ENCODE measurements around the gene LCE3D. TPM values are rescaled to one million over a fixed set of nuclear protein-coding genes. Genes with fewer than 3 reads are reported as not detected.

Gene LCE3D
- total and polyA plus RNA-seq, 10 of the 15 experiments (the other 5 are each of a cell fraction or from before 2014, with no cell fraction given), result 0.27 TPM; not detected in 9

GRCh38 chr1:152565535-152566215 is 14.6 kb downstream of the LCE3D start (continued):
- TF ChIP-seq BCL3 (IDR thresholded peaks at IDR 0.05; ENCODE audit: borderline replicate concordance, insufficient read depth, low read depth, low read length, poor library complexity, severe bottlenecking) (no peak), ZBTB4 (CRISPR knock-in tag; IDR thresholded peaks at IDR 0.05) (no peak), NFIC (IDR thresholded peaks at IDR 0.05; ENCODE audit: low read depth, low read length) (no peak), CBX3 (IDR thresholded peaks at IDR 0.05; ENCODE audit: borderline replicate concordance, low read depth) (no peak)

DNA sequence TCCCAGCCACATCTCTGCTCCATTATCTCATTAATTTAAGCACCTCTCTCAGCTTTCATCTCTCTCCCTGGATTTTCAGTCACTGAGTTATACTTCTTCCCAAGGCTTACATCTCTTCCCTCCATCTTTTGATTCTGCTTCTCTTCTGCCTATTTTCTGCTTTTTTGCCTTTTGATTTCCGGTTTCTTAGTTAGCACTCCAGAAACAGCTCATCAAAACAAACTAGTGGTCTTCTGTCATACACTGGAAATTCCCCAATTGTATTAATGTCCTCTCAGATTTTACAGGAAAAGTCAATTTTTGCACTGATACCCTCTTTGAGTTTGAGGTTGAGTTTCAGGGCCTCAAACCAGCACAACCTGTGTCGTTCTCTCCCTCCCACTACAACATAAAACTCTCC is 15.2 kb downstream of the LCE3D start:
- no peaks in the 10 kb centered on the region for H4K20me1 ChIP-seq (ENCODE audit: control insufficient read depth, insufficient read depth)
- ChIA-PET SMC1A (ENCODE audit: uncharacterized antibody, unreplicated experiment) (no interaction called here), RAD21 (ENCODE audit: unreplicated experiment) (no interaction called here), CTCF (interaction anchor here (0.9 kb wide), 1 partner anchor 107 kb away, joined by 3 read pairs; no protein-coding TSS in a partner anchor), POLR2A (no interaction called here)
- H3K9me3 ChIP-seq (replicated peaks; ENCODE audit: control insufficient read depth, insufficient read depth, low read length), result peaks cover under 1% of the 10 kb centered on the region; the same call in 1 of the 3 replicates
- ATAC-seq (no peak), DNase-seq (ENCODE audit: low read depth, low spot score) (no peak), FAIRE-seq (no peak)
- no peaks in the 10 kb centered on the region for H3K79me2 ChIP-seq (ENCODE audit: control insufficient read depth, insufficient read depth, low read length)
- no peak overlapping the region for H3K4me2 ChIP-seq (ENCODE audit: control insufficient read depth, insufficient read depth)
- no TSS peak for BruUV-seq (replicated peaks)
- no peak overlapping the region for H3K9ac ChIP-seq (ENCODE audit: control insufficient read depth, insufficient read depth, low read length)
- no peaks in the 10 kb centered on the region for H3K4me1 ChIP-seq (ENCODE audit: control insufficient read depth, insufficient read depth, low read length)
- 7% methylated on average over 2 of the region's 2 CpGs for WGBS (ENCODE audit: insufficient coverage, insufficient replicate concordance, low lambda C conversion rate, missing lambda C conversion rate)
- no peak overlapping the region for H3K27ac ChIP-seq (ENCODE audit: control insufficient read depth, insufficient read depth)
- no peaks in the 10 kb centered on the region for H3K36me3 ChIP-seq (ENCODE audit: control insufficient read depth in 2 of 2, insufficient read depth in 2 of 2, low read length in 1 of 2)
- in situ Hi-C loops (cut with MboI), result no loop called here
- no peaks in the 10 kb centered on the region for H3K27me3 ChIP-seq (replicated peaks in 1 of 2; ENCODE audit: control insufficient read depth in 2 of 2, insufficient read depth in 2 of 2, low read length in 1 of 2)
- intact Hi-C loops (cut with micrococcal nuclease; ENCODE audit: unreplicated experiment), result no loop called here
- H3K4me3 ChIP-seq, result no peak overlapping the region
- no peak overlapping the region for H2AFZ ChIP-seq (ENCODE audit: control insufficient read depth, low read depth, low read length)
- TF ChIP-seq EED (IDR thresholded peaks at IDR 0.05; ENCODE audit: low read depth) (peak; percentile 29; the same call in 1 of the 2 replicates), JUNB (IDR thresholded peaks at IDR 0.05) (peak; percentile 88), ETV6 (conservative IDR thresholded peaks at IDR 0.05 in 1 of 2, IDR thresholded peaks at IDR 0.05 in 1 of 2; ENCODE audit: borderline replicate concordance in 1 of 2, low read depth in 1 of 2) (peak in 1 of 2 experiments; percentile 59; a peak in 1 of 4 replicates), CHD2 (IDR thresholded peaks at IDR 0.05; ENCODE audit: borderline replicate concordance, low read depth, low read length) (no peak), TCF7 (IDR thresholded peaks at IDR 0.05; ENCODE audit: borderline replicate concordance) (no peak), RUNX3 (IDR thresholded peaks at IDR 0.05; ENCODE audit: low read length) (peak; percentile 66), GATAD2B (conservative IDR thresholded peaks at IDR 0.05; ENCODE audit: low read depth) (no peak), IRF4 (IDR thresholded peaks at IDR 0.05; ENCODE audit: low read depth, low read length) (peak; percentile 75; the same call in 1 of the 2 replicates), NFIC (IDR thresholded peaks at IDR 0.05; ENCODE audit: low read depth, low read length) (peak; percentile 62; the same call in 1 of the 2 replicates), SUPT20H (IDR thresholded peaks at IDR 0.05; ENCODE audit: borderline replicate concordance, control insufficient read depth, low read depth, low read length) (no peak), IKZF2 (IDR thresholded peaks at IDR 0.05) (peak in 1 of 2 experiments; percentile 14; a peak in 1 of 4 replicates), MEF2A (IDR thresholded peaks at IDR 0.05; ENCODE audit: insufficient read depth, low read depth, low read length) (peak; percentile 59; the same call in 1 of the 2 replicates)
- TF ChIP-seq, protein P1, sequence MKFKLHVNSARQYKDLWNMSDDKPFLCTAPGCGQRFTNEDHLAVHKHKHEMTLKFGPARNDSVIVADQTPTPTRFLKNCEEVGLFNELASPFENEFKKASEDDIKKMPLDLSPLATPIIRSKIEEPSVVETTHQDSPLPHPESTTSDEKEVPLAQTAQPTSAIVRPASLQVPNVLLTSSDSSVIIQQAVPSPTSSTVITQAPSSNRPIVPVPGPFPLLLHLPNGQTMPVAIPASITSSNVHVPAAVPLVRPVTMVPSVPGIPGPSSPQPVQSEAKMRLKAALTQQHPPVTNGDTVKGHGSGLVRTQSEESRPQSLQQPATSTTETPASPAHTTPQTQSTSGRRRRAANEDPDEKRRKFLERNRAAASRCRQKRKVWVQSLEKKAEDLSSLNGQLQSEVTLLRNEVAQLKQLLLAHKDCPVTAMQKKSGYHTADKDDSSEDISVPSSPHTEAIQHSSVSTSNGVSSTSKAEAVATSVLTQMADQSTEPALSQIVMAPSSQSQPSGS (IDR thresholded peaks at IDR 0.05; ENCODE audit: low read length), result 0 out of 2 replicates have a peak, but pooled peaks have one; percentile 51
